Uterus (tissue), 4 donors: ENCODE results near the gene WDR64. TPM values are rescaled to one million over a fixed set of nuclear protein-coding genes. Genes with fewer than 3 reads are reported as not detected.
"Not testable (repeated sequence)": the region's sequence is repeated elsewhere in the genome, so short reads cannot be mapped to it uniquely, and the experiment has no call there.

Source experiments
- DNase-seq, 2 donors: peaks; one replicate each; pipeline ENCODE4 v3.0.0-alpha.2; 2019 to 2020
- H3K27ac ChIP-seq, 2 donors: fragments of 200-600 bp; sonication (generic); 1 replicate in 1 of 2; 2 replicates in 1 of 2; pipeline ENCODE4 v1.5.1; 2016 to 2018
- H3K27me3 ChIP-seq, 2 donors: fragments of 200-600 bp; sonication (generic); one replicate each; pipeline ENCODE4 v1.5.1; 2018 to 2019; ENCODE audit warnings: control low read depth in 1 of 2
- H3K36me3 ChIP-seq, 2 donors: fragments of 200-600 bp; sonication (generic); one replicate each; pipeline ENCODE4 v1.5.1; 2019; ENCODE audit warnings: control low read depth in 1 of 2
- H3K4me1 ChIP-seq, 2 donors: fragments of 200-600 bp; sonication (generic); one replicate each; pipeline ENCODE4 v1.5.1; 2018 to 2019; ENCODE audit warnings: control low read depth in 1 of 2
- H3K4me3 ChIP-seq, 2 donors: fragments of 200-600 bp; sonication (generic); 1 replicate in 1 of 2; 2 replicates in 1 of 2; pipeline ENCODE4 v1.5.1; 2018 to 2019; ENCODE audit warnings: mild to moderate bottlenecking in 1 of 2
- H3K9me3 ChIP-seq, 2 donors: fragments of 200-600 bp; sonication (generic); one replicate each; pipeline ENCODE4 v1.5.1; 2019; ENCODE audit warnings: control low read depth in 1 of 2
- POLR2A ChIP-seq, 2 donors: fragments of 450-650 bp; IDR thresholded peaks; one replicate each; pipeline ENCODE4 v1.6.1; 2016; ENCODE audit warnings: antibody characterized with exemption in 2 of 2, mild to moderate bottlenecking in 1 of 2, moderate library complexity in 1 of 2
- intact Hi-C: fragments of 100-400 bp; cut with DNase I; formaldehyde crosslinking; loops from one replicate; pipeline ENCODE4 v1.15.1; 2023; ENCODE audit warnings: low total_unique reads
- total RNA-seq, 4 donors: library from RNA; depleted of rRNA in 3 of 4; stranded (reverse); fragments of >200 nt in 3 of 4; gene quantifications; one replicate each; pipeline versions ENCODE4 v1.1.0 to v1.2.4, GENCODE V29; 2014 to 2023
- TF ChIP-seq, protein P1 (sequence below), 4 experiments: fragments of 200-600 bp in 2 of 4; fragments of 450-650 bp in 2 of 4; sonication (generic) in 2 of 4; IDR thresholded peaks; one replicate each; pipeline ENCODE4 v1.5.1; 2016 to 2019; ENCODE audit warnings: antibody characterized with exemption in 4 of 4, mild to moderate bottlenecking in 2 of 4, moderate library complexity in 1 of 4
- donor health status: DM: yes; HTN: yes; CAD: no.

The WDR64 gene
- total RNA-seq, 4 donors from 2014 or later = 0.21 TPM; not detected in 3

- Histone ChIP-seq H3K36me3 (no peaks in the 10 kb centered on the region), H3K27ac (no peak overlapping the region), H3K4me3 (no peak overlapping the region), H3K9me3 (no peaks in the 10 kb centered on the region), H3K4me1 (no peaks in the 10 kb centered on the region), H3K27me3 (no peaks in the 10 kb centered on the region)
- intact Hi-C loops = no loop called here
- no peak for TF ChIP-seq POLR2A (IDR thresholded peaks at IDR 0.05)
- TF ChIP-seq, protein P1, sequence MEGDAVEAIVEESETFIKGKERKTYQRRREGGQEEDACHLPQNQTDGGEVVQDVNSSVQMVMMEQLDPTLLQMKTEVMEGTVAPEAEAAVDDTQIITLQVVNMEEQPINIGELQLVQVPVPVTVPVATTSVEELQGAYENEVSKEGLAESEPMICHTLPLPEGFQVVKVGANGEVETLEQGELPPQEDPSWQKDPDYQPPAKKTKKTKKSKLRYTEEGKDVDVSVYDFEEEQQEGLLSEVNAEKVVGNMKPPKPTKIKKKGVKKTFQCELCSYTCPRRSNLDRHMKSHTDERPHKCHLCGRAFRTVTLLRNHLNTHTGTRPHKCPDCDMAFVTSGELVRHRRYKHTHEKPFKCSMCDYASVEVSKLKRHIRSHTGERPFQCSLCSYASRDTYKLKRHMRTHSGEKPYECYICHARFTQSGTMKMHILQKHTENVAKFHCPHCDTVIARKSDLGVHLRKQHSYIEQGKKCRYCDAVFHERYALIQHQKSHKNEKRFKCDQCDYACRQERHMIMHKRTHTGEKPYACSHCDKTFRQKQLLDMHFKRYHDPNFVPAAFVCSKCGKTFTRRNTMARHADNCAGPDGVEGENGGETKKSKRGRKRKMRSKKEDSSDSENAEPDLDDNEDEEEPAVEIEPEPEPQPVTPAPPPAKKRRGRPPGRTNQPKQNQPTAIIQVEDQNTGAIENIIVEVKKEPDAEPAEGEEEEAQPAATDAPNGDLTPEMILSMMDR (IDR thresholded peaks at IDR 0.05) = no peak
- DNase-seq = no peak
Observed at GRCh38 chr1:241648159-241648558, 3.9 kb upstream of the WDR64 start.

DNA sequence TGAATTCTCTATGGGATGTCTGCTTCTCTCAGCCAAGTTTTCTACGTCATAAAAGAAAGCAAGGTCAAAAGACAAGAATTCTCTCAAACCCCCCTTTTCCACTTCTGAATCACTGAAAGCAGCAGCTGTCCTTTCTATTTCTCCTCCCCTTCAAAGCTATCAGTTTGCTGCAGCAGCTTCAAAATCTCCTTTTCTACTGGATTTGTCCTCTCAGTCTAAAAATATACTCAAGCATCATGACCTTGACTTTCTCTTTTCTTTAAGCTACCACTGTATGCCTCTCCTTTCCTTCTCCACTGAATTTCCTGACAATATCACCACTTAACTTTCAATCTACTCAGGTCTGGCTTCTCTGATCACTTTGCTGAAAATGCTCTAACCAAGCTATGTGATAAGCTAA is 1.9 kb downstream of the WDR64 start:
- Histone ChIP-seq H3K4me3 (no peak overlapping the region), H3K9me3 (no peaks in the 10 kb centered on the region), H3K27me3 (no peaks in the 10 kb centered on the region), H3K4me1 (no peaks in the 10 kb centered on the region), H3K36me3 (no peaks in the 10 kb centered on the region), H3K27ac (no peak overlapping the region)
- DNase-seq = no peak
- intact Hi-C loops = no loop called here
- TF ChIP-seq POLR2A (IDR thresholded peaks at IDR 0.05) = no peak
- TF ChIP-seq, protein P1 (IDR thresholded peaks at IDR 0.05) = no peak

GRCh38 chr1:241654641-241655040 is 2.6 kb downstream of the WDR64 start:
- DNase-seq = no peak
- H3K27me3 ChIP-seq = no peaks in the 10 kb centered on the region
- intact Hi-C loops = no loop called here

DNA sequence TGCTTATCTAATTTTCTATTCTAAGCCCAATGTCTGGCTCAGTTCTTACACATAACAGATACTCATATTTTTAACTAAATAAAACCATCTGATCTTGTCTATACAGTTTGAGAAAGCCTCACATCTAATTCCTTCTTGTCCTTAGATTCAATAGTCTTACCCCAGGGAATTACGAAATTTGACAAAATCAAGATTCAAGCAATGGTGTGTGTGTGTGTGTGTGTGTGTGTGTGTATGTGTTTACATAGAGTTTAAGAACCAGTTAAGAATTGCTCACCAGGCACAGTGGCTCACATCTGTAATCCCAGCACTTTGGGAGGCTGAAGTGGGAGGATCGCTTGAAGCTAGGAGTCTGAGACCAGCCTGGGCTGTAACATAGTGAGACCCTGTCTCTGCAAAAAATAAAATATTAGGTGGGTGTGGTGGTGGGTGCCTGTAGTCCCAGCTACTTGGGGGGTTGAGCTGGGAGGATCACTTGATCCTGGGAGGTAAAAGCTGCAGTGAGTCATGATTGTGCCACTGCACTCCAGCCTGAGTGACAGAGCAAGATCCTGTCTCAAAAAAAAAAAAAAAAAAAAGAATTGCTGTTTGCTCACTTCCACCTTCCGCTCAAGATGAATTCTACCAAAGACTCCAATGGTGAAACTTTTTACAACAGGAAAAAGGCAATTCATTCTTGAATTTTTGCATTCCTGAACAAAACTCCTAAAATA is 6.2 kb downstream of the WDR64 start:
- no peaks in the 10 kb centered on the region for H3K27me3 ChIP-seq
- intact Hi-C loops = no loop called here
- TF ChIP-seq, protein P1 (IDR thresholded peaks at IDR 0.05) = no peak
- TF ChIP-seq POLR2A (IDR thresholded peaks at IDR 0.05) = no peak
- no peak for DNase-seq
- no peaks in the 10 kb centered on the region for H3K4me1 ChIP-seq
- H3K4me3 ChIP-seq = no peak overlapping the region
- no peak overlapping the region for H3K27ac ChIP-seq
- no peaks in the 10 kb centered on the region for H3K36me3 ChIP-seq
- no peaks in the 10 kb centered on the region for H3K9me3 ChIP-seq

More at GRCh38 chr1:241654641-241655040, 2.6 kb downstream of the WDR64 start:
- Histone ChIP-seq H3K4me3 (no peak overlapping the region), H3K36me3 (no peaks in the 10 kb centered on the region), H3K9me3 (no peaks in the 10 kb centered on the region), H3K4me1 (no peaks in the 10 kb centered on the region), H3K27ac (no peak overlapping the region)
- TF ChIP-seq POLR2A (IDR thresholded peaks at IDR 0.05) = no peak
- TF ChIP-seq, protein P1 (IDR thresholded peaks at IDR 0.05) = no peak

DNA sequence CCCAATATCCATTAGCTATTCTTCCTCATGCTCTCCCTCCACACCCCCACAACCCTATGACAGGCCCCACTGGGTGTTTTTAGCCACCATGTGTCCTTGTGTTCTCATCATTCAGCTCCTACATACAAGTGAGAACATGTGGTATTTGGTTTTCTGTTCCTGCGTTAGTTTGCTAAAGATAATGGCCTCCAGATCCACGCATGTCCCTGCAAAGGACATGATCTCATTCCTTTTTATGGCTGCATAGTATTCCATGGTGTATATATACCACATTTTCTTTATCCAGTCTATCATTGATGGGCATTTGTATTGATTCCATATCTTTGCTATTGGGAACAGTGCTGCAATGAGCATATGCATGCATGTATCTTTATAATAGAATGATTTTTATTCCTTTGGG is 6.9 kb downstream of the WDR64 start:
- H3K36me3 ChIP-seq, H3K27ac ChIP-seq, DNase-seq, H3K4me3 ChIP-seq, intact Hi-C loops, H3K9me3 ChIP-seq, H3K27me3 ChIP-seq, H3K4me1 ChIP-seq: not testable (repeated sequence)
